Stimulated activated CD4-positive, alpha-beta T cell treated with anti-CD3 and anti-CD28 coated beads, TNF-alpha, amount 100 ng/mL, for 24 hours (primary cell): ENCODE data around the gene L3HYPDH.

ENCODE experiments used
- DNase-seq, 3 experiments: peaks; one replicate each; pipeline ENCODE4 v3.0.0-alpha.2; 2020; ENCODE audit warnings: low read depth in 3 of 3

Gene L3HYPDH

DNA sequence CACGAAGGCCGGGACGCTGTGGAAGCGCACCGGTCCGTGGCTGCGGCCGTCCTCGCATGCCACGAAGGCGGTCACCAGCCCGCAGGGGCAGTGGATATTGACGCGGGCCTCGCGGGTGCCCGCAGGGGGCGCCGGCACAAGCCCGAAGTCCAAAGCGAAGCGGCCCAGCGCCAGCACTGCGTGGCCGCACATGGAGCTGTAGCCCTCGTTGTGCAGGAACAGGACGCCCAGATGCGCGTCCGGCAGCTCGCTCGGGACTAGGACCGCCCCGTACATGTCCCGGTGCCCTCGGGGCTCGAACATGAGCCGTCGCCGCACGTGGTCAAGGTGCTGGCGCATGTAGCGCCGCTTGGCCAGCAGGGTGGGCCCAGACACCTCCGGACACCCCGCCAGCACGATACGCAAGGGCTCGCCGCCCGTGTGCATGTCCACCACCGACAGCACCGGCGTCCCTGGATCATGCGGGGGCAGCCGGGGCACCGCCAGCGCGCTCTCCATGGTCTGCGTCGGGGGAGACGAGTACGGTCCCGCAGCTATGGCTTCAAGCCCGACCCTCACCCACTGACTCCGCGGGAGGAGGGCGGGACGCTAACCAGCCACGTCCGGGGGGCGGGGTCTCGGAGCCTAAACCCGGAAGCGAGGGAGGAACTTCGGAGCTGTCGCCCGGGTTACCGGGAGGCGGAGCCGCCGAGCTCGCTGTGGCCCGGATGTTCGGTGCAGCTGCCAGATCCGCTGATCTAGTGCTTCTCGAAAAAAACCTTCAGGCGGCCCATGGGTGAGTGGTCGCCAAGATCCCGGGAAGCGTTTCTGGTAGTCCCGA, at the start of gene L3HYPDH, which contains the start of gene JKAMP:
Gene L3HYPDH, minus strand, starts transcription at position 590 of the 820 bp plus-strand sequence. Its CDS starts 92 bp downstream, at position 498.
Gene JKAMP, plus strand, starts transcription at position 699 of the 820 bp plus-strand sequence. Its CDS starts 73 bp downstream, at position 772.
- DNase-seq = peak; percentile 96 to 98 (median 98)

DNA sequence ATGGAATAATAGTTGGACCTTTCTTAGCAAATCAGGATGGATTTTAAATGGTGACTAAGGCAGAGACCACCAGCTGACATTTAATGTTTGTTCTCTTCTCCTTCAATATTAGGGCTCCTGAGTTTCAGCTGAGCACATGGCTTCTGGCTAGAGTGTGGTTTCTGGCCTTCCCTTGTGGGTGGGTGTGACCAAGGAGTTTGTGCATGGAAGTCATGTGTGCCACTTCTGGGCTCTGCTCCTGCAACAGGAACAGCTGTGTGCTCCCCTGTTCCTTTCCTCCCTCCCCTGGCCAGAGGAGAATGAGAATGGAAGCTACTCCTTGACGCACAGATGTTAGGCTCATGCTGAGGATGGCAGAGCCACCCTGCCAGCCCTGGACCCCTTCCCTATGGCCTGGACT, 48.2 kb upstream of the L3HYPDH start:
- no peak for DNase-seq

DNA sequence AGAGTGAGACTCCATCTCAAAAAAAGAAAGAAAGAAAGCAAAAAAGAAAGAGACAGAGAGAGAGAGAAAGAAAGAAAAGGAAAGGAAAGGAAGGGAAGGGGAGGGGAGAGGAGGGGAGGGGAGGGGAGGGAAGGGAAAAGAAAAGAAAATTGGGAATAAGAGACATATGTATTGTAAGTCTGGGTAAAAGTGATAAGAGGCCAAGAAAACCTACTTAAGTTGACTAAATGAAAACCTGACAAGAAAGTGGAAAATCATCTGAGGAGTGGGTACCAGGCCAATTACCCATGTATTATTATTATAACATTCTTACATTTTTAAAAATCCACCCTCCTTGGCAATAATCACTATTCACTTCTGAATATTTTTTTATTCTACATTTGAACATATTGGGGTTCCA, 46.1 kb upstream of the L3HYPDH start:
- no peak for DNase-seq

DNA sequence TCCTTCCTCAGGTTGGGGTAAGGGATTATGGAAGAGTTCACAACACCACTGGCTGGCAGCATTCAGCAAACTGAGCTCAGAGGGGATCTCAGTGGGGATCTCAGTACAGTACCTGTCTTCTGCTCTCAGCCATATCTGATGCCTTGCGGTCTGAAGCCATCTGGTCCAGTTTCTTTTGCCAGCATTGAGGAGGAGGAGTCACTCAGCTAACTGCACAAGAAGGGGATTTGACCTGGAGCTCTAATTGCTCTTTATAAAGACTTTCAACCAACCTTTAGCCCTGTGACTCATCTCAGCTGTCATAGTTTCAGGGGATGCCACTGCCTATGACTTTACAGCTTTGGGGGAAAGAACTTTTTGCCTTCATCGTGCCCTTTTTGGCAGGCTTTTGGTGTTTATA, 45.0 kb upstream of the L3HYPDH start:
- DNase-seq = no peak

DNA sequence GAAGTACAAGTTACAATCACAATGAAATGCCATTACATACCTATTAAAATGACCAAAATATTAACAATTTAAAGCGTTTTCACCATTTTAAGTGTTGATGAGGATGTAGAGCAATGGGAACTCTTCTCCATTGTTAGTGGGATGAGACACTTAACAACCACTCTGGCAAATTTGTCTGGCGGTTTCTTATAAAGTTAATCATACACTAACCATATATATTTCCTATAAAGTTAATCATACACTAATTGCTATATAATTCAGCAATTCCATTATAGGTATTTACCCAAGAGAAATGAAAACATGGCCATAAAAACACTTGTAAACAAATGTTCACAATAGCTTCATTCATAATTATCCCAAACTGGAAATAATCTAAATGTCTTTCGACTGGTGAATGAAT, 36.0 kb upstream of the L3HYPDH start:
- no peak for DNase-seq

DNA sequence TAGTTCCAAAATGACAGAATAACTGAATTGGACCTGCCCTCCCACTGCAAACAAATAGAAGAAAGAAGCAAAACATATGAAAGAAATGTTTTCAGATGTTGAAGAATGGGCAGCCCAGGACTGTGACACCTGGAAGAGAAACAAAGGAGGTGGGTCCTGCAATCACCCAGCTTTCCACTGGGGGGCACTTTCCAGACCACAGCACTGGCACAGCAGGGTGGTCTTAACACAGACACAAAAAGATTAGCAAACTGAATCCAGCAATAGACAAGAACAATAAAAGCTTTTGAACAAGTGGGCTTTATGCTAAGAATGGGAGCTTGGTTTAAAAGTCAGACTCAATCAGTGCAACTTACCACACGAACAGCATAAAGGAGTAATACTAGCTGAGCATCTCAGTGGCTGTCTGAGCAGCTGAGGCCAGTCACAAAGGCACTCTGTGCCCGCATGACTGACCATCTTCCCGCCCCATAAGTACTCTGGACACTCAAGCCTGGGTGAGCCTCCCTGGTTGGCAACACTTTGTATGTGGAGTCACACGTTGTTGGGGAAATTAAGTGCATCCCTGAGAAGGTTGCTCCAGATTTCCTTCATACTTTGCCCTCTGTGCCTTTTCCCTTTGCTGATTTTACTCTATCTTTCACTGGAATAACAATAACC, 27.8 kb upstream of the L3HYPDH start:
- no peak for DNase-seq

DNA sequence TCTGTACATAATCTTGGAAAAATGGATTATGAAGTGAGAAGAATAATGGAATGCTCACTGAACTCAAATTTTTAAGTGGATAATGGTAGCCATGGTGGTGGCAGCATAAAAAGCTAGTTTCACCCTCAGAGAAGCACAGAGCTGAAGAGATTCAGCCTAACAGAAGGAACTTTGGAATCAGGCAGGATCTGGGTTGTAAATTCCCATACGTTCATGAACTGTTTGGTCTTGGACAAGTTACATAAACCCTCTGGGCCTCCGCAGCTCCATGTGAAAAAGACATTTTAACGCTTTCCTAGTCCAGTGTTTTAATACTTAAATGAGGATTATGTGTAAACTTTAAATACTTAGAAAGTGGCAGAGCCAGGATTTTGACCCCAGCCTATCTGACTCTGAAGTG, 26.8 kb upstream of the L3HYPDH start:
- no peak for DNase-seq

DNA sequence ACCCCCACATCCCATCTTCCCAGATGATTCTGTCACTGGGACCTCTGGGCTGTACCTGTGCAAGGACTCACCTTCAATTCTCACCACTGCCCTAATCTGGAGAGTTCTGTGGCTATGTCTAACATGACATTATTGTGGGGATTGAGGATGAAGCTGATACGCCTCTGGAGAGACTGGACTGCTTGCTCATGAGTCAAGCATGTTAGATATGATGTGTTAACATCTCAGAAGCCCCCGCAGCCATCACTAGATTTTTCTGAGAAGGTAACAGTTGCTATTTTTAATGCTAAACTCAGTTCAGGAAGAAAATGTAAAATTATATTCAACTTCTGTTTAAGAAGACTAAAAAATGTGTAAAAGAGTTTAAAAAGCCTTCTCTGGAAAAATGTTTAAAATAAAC, 25.8 kb upstream of the L3HYPDH start:
- no peak for DNase-seq

DNA sequence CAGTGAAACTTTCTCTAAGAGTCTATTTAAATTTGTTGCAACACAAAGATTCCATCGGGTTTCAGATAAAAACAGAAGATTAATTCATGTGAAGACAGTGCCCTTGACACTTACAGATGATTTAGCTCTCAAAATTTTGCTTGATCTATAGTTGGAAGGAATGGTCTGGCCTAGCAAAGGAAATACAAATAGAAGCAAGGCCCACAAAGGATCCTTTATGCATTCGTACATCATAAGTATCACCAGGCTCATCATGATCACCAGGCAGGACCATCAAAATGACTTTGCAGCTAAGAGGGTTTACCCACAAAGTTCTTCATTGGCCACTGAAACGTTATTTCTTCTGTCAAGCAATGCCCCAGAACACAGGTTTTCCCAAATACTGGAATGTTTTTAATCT, 24.9 kb upstream of the L3HYPDH start:
- no peak for DNase-seq

DNA sequence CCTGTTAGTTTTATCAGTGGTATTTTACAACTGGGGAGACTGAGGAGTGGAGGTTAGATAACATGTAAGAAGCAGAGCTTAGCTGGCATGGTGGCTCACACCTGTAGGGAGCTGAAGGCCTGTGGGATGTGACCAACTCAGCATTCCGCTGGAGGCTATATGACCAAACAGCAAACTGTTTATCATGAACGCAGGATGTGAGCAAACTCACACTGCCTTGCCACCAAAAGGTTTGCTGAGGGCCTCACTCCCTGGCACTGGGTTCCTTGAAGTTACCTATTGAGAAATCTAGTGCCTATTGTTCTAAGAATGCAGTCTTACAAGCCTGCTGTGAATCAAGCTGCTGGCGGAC, 23.5 kb upstream of the L3HYPDH start:
- no peak for DNase-seq

DNA sequence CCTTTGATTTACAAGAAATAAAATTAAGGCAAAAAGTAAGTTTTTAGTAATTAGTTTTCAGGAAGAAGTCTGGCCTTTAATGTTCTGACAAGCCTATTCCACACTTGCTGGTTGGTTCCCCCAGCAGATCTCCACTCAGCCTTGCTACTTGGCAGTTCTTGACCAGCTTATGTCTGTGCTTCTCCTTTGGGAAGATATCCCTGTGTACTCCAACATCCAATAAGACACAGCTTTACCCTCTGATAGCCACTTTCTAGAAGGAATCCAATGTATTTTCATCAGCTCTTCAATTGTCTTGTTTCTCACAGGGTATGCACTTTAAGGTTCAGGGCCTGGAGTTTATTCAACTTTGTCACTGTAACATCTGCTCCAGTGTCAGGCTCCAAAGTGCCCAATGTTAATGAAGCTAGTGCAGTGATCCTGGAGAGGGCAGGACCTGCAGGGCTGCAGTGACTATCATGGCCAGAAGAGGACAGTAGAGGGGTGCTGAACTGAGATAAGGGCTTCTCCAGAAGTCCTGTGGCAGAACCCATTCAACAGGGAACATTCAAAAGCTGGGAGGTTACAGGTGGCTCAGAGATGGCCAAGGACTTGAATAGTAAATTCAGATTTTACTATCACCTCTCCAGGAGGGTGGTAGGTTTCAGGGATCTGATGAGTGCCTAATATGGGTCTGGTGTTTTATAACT, 23.0 kb upstream of the L3HYPDH start:
- peak in 2 of 3 experiments; percentile 4 to 46 for DNase-seq

DNA sequence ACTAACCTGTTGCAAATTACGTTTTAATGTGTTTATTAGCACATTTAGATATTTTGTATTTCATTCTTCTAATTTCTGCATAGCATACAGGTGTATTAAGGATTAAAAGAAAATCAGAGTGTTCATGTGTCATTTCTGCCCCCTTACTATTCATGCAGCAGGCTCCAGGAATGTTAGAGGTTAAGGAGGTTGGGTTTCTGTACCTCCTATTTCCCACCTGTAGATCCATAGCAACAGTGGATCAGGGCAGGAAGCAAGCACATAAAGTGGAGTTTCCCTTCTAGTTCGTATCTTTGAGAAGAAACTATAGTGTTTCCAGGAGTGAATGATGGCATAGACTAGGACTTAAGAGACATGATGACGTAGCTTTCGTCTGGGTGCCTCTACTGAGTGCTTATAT, 19.0 kb upstream of the L3HYPDH start:
- DNase-seq = no peak

DNA sequence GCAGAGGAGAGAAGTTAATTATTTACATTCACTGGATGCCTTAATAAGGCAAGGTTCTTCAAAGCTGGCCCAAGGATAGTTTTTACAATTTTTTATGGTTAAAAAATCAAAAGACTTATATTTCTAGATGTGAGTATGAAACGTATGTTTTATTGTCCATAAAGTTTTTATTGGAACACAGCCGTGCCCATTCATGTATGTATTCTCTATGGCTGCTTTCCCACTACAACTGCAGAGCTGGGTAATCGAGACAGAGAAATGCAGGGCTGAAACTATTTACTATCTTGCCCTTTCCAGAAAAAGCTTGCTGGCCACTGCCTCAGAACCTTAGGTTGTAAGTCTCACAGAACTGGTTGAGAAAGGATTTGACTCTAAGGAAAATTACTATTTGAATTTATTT, 16.5 kb upstream of the L3HYPDH start:
- DNase-seq = no peak

DNA sequence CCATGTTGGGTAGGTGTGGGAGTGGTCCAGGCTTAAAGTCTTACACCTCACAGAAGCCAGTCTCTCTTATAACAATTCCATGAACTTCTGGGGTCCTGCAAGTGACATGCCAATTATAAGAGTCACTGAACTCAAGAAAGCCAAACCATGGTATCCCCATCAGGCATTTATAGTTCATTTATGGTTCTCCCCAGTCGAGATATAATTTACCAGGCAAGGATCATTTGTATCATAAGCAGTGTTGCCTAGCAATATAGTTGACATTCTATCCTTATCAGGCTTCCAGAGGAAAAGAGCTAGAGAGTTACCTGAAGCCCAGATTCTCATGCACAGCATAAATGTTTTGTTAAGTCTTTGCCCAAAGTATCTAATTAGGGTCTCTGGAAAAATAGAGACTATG, 8.2 kb upstream of the L3HYPDH start:
- DNase-seq = no peak

DNA sequence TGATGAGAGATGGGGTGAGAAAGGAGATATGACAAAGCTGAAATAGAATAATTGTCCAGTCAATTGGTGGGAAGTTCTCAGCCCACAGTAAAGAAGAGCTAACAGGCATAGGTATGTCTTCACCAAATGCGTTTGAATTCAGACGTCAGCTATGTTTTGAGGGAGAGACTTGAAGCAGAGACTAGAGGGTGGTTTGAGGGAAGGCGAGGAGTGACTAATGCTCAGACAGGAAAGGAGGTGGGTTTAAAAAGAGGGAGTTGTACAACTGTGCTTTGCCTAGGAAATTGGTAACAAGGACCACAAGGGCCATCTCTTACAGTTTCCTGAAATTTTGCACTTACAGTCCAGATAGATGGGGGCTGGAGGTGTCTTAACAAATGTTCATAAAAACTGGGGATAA, 6.5 kb upstream of the L3HYPDH start:
- no peak for DNase-seq

DNA sequence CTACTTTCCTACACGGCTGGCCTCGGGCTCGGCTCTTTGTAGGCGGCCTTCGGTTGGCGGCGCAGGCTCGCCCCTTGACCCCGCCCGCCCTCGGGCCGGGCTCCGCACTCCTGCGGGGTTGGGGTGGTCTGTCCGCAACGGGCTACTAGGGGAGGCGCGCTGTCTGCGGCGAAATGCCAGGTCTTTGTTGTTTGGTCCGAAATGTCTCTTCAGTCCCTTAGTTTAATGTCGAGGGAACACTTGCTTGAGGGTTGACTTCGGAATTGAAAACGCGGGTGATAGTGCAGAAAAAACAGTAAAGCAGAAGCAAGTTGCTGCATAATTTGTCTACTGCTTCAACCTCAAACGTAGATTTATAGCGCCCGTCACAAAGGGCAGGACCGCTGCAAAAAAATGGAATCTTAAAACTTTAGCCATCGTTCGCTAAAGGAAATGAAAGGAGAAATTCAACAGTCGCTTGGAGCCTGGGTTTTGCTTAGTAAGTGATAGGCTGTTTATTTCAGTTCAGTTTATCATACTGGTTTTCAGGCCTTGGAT, 499 bp upstream of the L3HYPDH start:
- no peak for DNase-seq

DNA sequence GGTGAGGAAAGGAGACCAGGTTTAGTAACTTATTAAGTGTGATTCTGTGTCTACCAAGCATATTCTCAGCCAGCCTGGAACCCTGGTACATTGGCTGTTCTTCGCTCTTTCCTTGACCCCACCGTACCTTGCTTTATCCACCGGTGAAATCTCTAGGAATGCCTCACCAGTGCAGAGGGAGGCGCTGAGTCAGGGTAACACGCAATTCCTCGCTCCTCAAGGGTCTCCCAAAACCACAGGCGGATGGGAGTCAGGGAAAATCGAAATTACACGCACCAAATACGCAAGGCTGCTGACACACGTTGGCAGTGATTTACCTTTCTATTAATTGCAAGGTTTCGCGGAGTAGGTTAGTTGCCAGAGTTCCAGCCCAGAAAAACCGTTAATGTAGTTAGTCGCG, 845 bp downstream of the L3HYPDH start:
- no peak for DNase-seq

DNA sequence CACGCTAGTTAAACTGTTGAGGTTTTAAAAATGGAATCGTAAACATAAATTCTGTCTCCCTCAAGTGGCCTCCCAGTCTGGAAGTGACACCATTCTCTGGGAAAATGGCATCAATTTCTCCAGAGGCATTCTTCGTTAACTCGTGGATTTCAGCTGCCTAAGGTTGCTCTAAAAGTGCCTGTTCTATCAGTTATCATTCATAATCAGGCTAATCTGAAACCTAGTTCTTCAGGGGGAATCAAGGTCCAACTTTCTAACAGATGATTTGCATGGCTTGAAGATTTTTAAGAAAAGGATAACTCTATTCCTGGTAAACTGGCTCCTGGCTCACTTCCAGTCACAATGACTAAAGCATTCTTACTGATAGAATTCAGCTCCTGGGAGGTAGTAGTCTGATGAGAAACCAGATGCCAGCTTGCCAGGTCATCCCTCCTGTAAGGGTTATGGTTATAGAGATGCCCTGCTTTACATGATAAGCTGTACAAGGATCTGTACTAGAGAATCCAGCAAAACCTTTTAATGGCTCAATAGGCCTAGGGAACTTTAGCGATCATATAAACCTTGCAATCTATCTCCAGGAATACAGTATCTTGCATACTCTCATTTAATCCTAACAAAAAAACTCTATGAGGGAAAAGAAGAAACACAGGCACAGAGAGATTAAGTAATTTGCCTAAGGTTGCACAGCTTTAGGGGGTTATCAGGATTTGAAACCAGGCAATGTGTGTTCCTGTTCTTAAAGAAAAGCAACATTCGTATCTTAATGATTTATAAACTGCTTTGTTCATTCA, 1.5 kb downstream of the L3HYPDH start:
- no peak for DNase-seq

DNA sequence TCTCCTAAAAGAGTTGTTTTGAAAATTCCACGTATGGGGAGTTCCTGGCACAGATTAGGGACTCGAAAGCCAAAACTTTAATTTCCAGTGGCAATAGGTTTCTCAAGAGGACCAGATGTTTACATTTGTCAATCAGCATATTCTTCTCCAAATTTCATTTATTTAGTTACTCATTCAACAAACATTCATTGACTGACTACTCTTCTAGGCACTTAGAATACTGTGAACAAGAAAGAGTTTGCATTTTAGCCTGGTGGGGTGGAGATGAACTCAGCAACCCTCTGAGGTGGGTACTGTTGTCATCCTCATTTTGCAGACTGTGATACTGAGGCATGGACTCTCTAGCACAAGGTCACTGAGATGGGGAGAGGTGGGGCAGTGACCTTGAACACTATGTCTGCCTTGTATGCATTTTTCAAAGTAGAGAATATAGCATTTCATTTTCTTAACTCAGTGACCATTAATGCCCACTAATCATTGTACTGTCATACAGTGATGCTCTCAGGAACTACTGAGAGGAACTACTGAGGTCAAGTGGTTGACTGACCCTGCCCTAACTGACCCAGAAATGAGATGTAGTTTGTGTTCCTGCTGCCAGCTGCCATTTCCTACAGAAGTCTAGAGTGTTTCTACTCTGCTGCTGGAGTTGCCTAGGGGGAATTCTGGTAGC, 2.2 kb downstream of the L3HYPDH start:
- DNase-seq = no peak

DNA sequence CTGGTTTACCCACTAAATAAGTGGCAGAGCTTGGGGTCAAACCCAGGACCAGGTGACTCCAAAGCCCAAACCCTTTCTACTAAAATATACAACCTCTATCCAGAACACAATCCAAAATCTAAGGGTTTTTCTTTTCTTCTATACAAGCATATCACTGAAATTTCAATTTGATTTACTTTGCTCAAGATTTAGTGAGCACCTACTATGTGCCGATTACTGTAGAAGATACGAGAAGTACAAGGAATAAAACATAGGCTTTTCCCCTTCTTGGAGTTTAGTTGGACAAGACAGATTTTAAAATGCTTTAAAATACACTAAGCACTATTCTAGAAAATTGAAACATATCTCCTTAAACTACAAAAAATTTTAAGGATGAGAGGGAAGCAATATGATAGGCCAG, 2.8 kb downstream of the L3HYPDH start:
- DNase-seq = no peak

DNA sequence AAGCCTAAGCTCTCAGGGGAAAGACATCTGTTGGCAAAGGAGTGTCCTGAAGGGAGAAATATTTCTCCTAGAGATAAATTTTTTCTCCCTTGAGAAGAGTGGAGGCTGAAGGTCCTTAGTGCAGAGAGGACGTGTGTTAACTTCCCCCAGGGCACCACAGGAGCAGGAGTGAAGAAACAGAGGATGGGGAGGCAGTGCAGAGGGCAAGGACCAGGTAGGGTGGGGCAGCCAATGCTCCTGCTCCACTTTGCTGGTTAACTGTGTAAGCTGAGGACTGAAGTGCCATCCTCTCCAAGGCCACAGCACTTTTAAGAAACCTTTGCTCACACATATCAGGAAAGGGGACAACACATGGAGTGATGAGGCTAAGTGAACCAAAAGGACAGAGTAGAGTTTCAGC, 4.0 kb downstream of the L3HYPDH start:
- DNase-seq = no peak
